GM12864 (cell line): ENCODE results near the gene STK4.

Experiments used
- DNase-seq: peaks from one replicate; pipeline ENCODE4 v3.0.0-alpha.2; 2011; ENCODE audit warnings: low read depth
- H3K4me3 ChIP-seq: 2 replicates; pipeline ENCODE4 v1.5.1; 2011; ENCODE audit warnings: mild to moderate bottlenecking, low read depth, low read length, control low read depth
- CTCF ChIP-seq: IDR thresholded peaks from 2 replicates; pipeline ENCODE4 v1.5.1; 2011; ENCODE audit warnings: low read depth, mild to moderate bottlenecking, moderate library complexity, low read length, control low read depth, inconsistent platforms; ENCODE audit errors: missing control alignments

STK4 gene

GRCh38 chr20:45087814-45088213 is 121.5 kb downstream of the STK4 start:
- no peak for TF ChIP-seq CTCF
- DNase-seq: no peak

GRCh38 chr20:45088247-45088646 is 121.9 kb downstream of the STK4 start:
- no peak overlapping the region for H3K4me3 ChIP-seq
- TF ChIP-seq CTCF: no peak
- DNase-seq: no peak

More at GRCh38 chr20:45087814-45088213, 121.5 kb downstream of the STK4 start:
- H3K4me3 ChIP-seq: no peak overlapping the region

- DNase-seq: no peak
- no peak for TF ChIP-seq CTCF
- no peak overlapping the region for H3K4me3 ChIP-seq
These were observed 124.2 kb downstream of the STK4 start for GRCh38 chr20:45090481-45090880.

- TF ChIP-seq CTCF: no peak
- DNase-seq: no peak
- no peak overlapping the region for H3K4me3 ChIP-seq
These were observed 125.1 kb downstream of the STK4 start for GRCh38 chr20:45091366-45091765.

- H3K4me3 ChIP-seq: no peak overlapping the region
- DNase-seq: no peak
- no peak for TF ChIP-seq CTCF
These were observed 126.6 kb downstream of the STK4 start for GRCh38 chr20:45092898-45093297.

- H3K4me3 ChIP-seq: no peak overlapping the region
- TF ChIP-seq CTCF: no peak
- DNase-seq: no peak
These were observed 127.9 kb downstream of the STK4 start for GRCh38 chr20:45094201-45094600.

- no peak for TF ChIP-seq CTCF
- no peak overlapping the region for H3K4me3 ChIP-seq
- DNase-seq: no peak
These were observed 128.7 kb downstream of the STK4 start for GRCh38 chr20:45094864-45095574.
